Left ventricle myocardium superior (tissue), 1 donor: ENCODE measurements around the gene LZTR1. TPM values are rescaled to one million over a fixed set of nuclear protein-coding genes. Genes with fewer than 3 reads are reported as not detected.
A peak's percentile ranks its signal among the peaks of the same experiment; 100 is the strongest.
"Not testable (repeated sequence)": the region's sequence is repeated elsewhere in the genome, so short reads cannot be mapped to it uniquely, and the experiment has no call there.

Source experiments
- ATAC-seq: fragments of 200-7000 bp; cut with Tn5 transposase; one replicate; pipeline ENCODE4 v1.9.1; 2020; ENCODE audit warnings: mild to moderate bottlenecking, moderate library complexity
- DNase-seq: peaks from one replicate; pipeline ENCODE4 v3.0.0-alpha.2; 2020
- intact Hi-C: fragments of 100-400 bp; cut with micrococcal nuclease; formaldehyde crosslinking; loops from one replicate; pipeline ENCODE4 v1.11.0; 2022
- long read RNA-seq: library from polyadenylated mRNA; unstranded; transcript quantifications from one replicate; pipeline ENCODE4 v2.0.0, GENCODE V29; 2021
- total RNA-seq: library from RNA; stranded (reverse); fragmentation: NEBNext Ultra II Directional; extraction: Animal tissue kit (Norgen Biotek cat#: 25700); gene quantifications from one replicate; pipeline ENCODE4 v1.2.1, GENCODE V29; 2021
- donor health status: DM: no; HTN: yes; CAD: no; lungs with severe emphysema.

The LZTR1 gene
- 24.4 TPM for total RNA-seq
- long read RNA-seq, full-length matches to known transcripts = 5 of 25 reads
- long read RNA-seq, partial matches to known transcripts = 18 of 25 reads
- long read RNA-seq, other reads (novel, unspliced or antisense) = 2 of 25 reads

DNA sequence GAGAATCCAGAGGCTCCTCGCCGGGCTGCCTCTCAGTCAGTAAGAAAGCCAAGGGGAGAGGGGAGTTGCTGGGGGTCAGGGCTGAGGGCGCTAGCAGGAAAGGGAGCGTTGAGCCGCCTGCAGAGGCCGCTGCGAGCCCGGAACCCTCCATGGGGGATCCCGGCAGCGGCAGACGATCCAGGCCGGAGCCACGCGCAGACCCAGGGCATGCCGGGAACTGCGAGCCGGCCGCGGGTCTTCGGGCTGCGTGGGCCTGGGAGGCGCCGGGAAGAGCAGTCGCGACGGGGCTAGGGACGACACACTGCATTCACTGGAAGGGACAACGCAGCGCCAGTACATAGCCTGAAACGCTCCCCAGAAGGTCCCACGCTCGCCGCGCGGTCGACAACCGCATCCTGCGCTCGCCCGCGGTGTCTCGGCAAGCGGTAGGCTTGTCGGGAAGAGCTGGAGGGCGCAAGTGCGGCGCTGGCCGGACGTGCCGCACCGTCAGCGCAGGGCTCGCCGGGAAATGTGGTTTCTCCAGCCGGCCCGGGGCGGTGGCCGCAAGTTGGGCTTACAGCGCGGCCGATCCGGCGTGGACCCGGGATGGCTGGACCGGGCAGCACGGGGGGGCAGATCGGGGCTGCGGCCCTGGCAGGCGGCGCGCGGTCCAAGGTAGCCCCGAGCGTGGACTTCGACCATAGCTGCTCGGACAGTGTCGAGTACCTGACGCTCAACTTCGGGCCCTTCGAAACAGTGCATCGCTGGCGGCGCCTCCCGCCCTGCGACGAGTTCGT, at the start of gene LZTR1:
Gene LZTR1 (plus strand): TSS at position 511 of the 776 bp plus-strand sequence. CDS start 75 bp downstream, at position 586.
- DNase-seq (peak; percentile 90), ATAC-seq (peak; percentile 96)
- intact Hi-C loops = loop anchor here (10.0 kb wide), 1 partner anchor 67 kb away; the partner anchor contains the start of gene CRKL

DNA sequence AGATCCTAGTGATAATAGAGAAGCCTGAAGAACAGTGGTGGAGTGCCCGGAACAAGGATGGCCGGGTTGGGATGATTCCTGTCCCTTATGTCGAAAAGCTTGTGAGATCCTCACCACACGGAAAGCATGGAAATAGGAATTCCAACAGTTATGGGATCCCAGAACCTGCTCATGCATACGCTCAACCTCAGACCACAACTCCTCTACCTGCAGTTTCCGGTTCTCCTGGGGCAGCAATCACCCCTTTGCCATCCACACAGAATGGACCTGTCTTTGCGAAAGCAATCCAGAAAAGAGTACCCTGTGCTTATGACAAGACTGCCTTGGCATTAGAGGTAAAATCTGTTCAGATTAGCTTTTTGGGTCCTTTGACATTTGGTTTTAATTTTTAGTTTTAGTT, 48.2 kb upstream of the LZTR1 start:
- ATAC-seq (no peak), DNase-seq (no peak)
- intact Hi-C loops = no loop called here

DNA sequence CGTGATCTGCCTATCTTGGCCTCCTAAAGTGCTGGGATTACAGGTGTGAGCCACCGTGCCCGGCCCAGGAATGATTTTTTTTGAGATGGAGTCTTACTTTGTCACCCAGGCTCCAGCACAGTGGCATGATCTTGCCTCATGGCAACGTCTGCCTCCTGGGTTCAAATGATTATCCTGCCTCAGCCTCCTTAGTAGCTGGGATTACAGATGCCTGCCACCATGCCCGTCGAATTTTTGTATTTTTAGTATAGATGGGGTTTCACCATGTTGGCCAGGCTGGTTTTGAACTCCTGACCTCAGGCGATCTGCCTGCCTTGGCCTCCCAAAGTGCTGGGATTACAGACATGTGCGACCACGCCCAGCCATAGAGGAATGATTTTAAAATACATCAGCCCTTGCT, 47.0 kb upstream of the LZTR1 start:
- DNase-seq, intact Hi-C loops, ATAC-seq: not testable (repeated sequence)

DNA sequence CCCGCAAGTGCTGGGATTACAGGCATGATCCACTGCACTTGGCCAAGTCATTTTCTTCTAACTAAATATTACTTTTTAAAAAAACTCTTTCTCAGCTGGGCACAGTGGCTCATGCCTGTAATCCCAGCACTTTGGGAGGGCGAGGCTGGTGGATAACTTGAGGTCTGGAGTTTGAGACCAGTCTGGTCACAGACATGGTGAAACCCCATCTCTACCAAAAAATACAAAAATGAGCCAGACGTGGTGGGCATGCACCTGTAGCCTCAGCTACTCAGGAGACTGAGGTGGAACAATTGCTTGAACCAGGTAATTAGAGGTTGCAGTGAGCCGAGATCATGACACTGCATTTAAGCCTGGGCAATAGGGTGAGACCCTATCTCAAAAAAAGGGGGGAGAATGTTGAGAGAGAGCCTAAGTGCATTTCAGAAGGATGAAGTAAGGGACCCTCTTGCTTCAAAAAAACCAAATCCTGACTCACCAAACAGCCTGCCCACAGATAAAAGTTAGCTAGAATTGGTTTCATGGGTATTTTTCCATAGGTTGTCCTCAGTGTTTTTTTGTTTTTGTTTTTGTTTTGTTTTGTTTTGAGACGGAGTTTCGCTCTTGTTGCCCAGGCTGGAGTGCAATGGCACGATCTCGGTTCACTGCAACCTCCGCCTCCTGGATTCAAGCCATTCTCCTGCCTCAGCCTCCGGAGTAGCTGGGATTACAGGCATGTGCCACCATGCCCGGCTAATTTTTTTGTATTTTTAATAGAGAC, 46.1 kb upstream of the LZTR1 start:
- ATAC-seq, intact Hi-C loops, DNase-seq: not testable (repeated sequence)

DNA sequence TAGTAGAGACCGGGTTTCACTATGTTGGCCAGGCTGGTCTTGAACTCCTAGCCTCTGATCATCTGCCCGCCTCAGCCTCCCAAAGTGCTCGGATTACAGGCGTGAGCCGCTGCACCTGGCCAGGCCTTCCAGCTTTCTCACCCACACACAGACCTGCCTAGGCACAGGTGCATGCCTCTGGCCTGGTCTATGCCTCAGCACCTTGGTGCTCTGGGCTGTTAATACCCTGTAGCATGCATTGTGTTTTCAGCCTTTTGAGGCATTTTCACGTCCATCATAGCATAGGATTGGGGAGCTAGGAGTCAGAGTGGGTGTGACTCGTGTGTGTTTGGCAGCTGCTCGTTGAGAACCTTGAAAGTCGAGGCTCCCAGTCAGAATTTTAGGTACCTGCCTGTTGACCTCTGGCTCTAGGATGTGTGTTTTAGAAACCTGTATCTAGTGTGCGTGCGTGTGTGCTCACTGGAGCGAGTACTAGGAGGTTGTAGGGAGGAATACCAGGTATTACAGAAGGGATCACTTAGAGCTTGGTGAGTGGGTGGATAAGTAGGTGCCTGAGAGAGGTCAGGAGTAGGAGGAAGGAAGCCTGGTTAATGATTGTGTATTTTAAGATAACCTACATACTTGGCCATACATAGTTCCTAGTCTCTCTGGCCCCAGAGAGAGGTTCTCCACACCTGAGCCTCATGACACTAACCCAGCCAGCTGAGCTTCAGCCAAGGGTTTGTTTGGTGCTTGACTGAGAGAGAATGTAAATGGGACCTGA, 44.9 kb upstream of the LZTR1 start:
- ATAC-seq (peak; percentile 61), DNase-seq (no peak)
- intact Hi-C loops = no loop called here

DNA sequence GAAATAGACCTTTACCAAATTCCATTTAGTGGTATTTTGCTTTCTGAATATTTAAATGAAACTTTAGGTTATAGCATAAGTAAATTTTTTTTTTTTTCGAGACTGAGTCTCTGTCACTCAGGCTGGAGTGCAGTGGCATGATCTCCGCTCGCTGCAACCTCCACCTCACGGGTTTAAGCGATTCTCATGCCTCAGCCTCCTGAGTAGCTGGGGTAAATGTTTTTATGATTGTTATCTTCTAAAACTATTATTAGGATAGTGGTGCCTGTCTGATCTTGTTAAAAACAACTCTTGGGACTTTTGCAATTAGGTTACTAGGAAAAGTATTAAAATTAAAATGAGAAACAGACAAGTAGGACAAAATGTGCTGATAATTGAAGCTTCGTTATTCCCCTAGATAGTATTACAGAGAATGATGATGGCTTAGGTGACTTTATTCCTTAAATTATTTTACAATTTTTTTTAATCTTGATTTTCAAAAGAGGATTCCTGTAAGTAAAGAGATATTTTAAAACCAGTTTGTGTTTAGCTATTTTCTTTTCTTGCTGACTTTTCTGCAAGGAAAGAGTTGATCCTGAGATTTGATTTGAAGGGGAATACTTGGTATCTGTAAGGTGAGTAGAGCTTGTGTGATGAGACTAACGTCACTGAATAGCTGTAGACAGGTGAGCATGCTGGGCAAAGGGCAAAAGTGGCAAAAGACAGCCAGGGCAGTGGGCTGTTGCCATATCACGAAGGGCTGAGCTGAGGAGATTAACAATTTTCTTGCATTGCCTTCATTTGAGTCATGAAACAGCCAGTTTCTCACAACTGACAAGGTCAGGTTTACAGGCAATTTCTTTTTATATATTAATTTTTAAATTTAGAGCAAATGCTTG, 44.1 kb upstream of the LZTR1 start:
- DNase-seq (no peak), ATAC-seq (no peak)
- intact Hi-C loops = no loop called here

DNA sequence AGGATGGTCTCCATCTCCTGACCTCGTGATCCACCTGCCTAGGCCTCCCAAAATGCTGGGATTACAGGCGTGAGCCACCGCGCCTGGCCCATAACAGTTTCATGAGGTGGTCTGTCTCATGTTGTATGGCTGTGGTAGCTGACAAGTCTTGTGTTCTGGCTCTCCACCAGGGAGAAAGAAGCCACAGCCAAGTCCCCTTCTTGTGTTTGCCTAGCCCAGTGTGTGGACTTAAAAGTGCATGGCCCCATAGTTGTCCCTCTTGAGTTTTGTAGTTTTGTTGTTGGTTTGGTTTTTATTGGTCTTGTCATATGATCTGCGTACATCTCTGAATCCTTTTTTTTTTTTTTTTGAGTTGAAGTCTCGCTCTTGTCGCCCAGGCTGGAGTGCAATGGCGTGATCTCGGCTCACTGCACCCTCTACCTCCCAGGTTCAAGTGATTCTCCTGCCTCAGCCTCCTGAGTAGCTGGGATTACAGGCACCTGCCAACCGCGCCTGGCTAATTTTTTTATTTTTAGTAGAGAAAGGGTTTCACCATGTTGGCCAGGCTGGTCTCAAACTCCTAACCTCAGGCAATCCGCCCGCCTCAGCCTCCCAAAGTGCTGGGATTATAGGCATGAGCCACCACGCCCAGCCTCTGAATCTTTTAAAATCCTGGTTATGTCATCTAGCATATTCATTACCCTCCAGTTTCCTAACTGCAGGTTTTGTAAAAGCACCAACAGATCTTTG, 42.5 kb upstream of the LZTR1 start:
- ATAC-seq, intact Hi-C loops: not testable (repeated sequence)

DNA sequence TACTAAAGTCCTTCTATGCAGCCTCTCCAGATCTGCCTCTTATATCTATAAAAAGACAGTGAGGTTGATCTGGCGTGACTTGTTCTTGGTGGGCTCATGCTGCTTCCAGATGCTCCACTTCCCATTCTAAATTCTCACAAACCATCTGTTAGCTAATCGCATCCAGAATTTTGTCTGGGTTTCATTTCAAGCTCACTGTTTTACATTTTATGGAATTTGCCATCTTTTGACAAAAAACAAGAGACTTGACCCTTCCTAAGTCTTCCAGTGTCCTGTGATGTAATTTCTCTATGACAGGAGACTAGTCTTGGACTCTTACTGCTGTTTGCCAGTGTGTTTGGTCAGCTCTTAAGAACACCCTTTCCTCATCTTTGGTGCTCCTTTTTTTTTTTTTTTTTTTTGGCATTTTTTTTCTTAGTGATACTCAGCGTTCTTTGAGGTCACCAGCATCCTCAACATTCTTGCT, 41.9 kb upstream of the LZTR1 start:
- ATAC-seq (no peak), DNase-seq (no peak)
- intact Hi-C loops = no loop called here

More for the DNA sequence above, 42.5 kb upstream of the LZTR1 start:
- not testable (repeated sequence) for DNase-seq

DNA sequence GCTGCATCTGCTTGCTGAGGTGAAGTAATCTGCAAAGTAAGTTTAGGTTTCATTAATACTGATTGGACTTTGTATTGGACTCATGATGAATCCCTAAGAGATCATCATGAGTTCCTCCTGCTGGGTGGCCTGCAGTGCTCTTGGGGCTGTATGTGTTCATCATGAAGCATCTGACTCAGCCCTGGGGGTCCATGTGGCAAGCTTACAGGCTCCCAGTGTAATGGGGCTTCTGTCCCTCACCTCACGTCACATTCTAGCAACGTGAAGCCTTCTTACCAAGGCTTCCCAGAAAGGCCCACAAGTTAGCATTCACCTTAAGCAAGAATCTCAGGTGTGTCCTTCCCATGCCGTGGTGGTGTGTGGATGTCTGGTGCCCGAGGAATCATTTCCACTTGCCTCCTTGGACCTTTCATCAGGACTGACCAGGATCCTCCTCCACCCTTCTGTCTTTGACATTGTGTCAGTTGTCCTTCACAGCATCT, 41.2 kb upstream of the LZTR1 start:
- intact Hi-C loops = no loop called here
- ATAC-seq = no peak
- no peak for DNase-seq

DNA sequence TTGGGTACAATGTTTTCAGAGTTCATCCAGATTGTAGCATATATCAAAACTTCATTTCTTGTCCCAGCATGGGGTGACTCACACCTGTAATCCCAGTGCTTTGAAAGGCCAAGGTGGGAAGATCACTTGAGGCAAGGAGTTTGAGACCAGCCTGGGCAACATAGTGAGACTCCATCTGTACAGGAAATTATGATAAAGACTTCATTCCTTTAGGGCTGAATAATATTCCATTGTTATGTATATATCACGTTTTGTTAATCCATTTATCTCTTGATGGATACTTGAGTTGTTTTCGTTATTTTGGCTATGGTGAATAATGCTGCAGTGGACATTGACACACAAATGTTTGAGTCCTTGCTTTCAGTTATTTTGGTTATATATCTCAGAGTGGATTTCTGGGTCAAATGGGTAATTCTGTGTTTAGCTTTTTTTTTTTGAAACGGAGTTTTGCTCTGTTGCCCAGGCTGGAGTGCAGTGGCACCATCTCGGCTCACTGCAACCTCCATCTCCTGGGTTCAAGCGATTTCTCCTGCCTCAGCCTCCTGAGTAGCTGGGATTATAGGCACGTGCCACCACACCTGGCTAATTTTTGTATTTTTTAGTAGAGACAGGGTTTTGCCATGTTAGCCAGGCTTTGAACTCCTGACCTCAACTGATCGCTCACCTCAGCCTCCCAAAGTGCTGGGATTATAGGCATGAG, 39.7 kb upstream of the LZTR1 start:
- DNase-seq, intact Hi-C loops, ATAC-seq: not testable (repeated sequence)

DNA sequence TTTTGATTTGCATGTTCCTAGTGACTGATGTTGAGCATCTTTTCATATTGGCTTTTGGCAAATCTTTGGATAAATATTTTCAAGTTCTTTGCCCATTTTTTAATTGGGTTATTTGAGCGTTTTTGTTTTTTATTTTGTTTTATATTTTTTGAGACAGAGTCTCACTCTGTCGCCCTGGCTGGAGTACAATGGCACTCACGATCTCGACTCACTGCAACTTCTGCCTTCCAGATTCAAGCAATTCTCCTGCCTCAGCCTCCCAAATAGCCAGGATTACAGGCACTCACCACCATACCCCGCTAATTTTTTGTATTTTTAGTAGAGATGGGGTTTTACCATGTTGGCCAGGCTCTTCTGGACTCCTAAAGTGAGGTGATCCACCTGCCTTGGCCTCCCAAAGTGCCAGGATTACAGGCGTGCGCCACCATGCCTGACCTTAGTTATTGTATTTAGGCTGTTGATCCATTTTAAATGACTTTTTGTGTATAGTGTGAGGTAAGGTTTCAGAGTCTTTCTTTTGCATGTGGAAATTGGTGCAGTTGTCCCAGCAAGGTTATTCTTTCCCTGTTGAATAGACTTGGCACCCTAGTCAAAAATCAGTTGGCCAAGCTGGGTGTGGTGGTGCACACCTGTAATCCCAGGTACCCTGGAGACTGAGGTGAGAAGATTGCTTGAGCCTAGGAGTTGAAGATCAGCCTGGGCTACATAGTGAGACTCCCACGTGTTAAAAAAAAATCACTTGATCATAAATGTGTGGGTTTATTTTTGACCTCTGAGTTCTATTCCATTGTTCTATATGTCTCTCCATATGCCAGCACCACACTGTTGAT, 38.8 kb upstream of the LZTR1 start:
- DNase-seq = no peak
- ATAC-seq = no peak
- intact Hi-C loops = no loop called here

DNA sequence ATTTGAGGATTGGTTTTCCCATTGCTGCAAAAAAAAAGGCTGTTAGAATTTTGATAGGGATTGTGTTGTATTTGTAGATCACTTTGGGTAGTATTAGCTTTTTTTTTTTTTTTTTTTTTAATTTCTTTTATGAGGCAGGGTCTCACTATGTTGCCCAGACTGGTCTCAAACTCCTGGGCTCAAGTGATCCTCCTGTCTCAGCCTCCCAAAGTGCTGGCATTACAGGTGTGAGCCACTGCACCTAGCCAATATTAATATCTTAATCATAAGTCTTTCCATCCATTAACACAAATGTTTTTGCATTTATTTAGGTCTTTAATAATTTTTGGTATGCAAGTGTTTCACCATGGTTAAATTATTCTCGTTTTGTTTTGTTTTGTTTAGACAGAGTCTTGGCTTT, 38.1 kb upstream of the LZTR1 start:
- no peak for DNase-seq
- no peak for ATAC-seq
- intact Hi-C loops = no loop called here

DNA sequence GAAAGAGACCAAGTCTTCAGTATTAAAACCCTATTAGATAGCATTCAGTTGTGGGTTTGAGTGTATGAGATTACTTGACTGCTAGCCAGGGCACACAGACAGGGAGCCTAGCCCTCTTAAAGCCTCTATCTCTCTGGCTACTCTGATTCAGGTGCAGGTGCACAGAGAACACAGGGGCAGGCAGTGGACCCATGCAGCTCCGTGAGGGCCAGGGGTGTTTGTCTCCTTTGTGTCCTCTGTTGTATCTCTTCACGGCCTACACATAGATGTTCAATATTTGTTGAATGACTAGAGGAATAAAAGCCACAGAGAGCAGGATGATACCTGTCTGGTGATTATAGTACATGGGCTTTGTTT, 36.5 kb upstream of the LZTR1 start:
- DNase-seq (no peak), ATAC-seq (peak; percentile 13)
- intact Hi-C loops = no loop called here

DNA sequence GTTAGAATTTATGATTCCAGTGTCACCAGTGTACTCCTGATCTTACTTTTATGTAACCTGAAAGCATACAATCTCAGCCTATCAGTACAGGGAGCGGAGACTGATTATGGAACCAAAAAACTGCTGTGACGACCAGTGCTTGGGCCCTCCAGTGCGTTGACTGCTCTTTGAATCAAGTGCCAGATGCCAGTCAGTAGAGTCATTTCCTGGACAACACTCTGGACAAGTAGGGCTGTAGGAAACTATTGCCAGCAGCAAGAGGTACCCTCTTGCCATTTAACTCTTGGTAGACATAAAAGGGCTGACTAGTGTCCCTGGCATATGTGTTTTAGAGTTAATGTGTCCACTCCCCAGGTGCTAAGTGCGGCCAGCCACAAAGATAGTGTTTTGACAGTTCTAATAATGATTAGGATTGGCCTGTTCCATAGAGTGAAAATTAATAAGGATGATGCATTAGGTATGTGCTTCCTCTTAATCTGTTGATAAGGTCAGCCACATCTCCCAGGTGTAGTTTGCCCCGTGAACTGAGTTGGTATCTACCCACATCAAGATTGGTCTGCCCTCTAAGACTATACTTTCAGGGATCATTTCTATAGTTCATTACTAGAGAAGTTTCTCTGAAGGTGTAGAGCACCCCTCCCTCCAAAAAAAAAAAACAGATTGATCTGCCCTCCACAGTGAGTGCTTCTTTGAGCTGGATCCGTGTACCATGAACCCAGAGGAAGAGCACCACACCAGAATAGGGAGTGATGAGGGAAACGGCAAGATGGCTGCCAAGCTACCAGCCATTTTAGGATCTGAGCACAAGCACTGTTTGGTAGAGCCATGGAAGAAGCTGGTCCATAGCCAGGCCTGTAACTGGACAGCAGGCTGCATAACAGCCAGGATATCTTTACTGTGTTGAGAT, 35.8 kb upstream of the LZTR1 start:
- ATAC-seq = peak; percentile 75
- DNase-seq = no peak
- intact Hi-C loops = no loop called here

DNA sequence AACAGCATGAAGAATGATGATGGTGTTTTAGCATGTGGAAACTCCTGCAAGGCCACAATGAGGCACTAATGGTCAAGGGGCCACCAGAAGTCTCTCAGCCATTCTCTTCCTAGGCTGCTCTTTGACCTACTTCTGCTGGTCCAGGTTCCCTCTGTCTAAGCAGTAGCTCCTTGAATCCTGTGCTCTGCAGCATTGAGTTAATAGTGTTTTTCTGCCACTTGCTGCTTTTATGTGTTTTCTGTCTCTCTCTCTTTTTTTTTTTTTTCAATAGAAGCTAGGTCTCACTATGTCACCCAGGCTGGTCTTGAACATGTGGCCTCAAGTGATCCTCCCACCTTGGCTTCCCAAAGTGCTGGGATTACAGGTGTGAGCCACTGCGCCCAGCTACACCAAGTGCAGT, 35.1 kb upstream of the LZTR1 start:
- ATAC-seq (no peak), DNase-seq (no peak)
- intact Hi-C loops = no loop called here
